Measurements from ENCODE around the gene SYDE2.

DNA sequence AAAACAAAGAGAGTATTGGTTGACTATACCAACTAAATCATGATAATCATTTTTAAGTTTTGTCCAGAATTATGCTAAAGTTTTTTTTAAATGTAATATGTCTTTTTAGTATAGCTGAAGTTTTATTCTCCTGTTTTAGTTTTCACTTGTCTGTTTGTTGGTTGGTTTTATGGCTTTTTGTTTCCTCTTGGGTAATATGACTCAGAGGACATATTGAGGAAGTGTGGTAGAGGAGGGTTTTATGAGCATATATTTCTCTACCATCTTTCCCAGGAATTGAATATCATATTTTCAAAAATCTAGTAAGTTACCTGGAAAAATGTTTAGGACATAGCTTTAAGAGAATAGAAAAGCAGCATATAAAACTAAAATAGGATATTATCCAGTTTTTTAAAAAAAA lies 84.0 kb downstream of the SYDE2 start:
- TF ChIP-seq, protein P1, sequence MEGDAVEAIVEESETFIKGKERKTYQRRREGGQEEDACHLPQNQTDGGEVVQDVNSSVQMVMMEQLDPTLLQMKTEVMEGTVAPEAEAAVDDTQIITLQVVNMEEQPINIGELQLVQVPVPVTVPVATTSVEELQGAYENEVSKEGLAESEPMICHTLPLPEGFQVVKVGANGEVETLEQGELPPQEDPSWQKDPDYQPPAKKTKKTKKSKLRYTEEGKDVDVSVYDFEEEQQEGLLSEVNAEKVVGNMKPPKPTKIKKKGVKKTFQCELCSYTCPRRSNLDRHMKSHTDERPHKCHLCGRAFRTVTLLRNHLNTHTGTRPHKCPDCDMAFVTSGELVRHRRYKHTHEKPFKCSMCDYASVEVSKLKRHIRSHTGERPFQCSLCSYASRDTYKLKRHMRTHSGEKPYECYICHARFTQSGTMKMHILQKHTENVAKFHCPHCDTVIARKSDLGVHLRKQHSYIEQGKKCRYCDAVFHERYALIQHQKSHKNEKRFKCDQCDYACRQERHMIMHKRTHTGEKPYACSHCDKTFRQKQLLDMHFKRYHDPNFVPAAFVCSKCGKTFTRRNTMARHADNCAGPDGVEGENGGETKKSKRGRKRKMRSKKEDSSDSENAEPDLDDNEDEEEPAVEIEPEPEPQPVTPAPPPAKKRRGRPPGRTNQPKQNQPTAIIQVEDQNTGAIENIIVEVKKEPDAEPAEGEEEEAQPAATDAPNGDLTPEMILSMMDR (IDR thresholded peaks at IDR 0.05): no peak
- no peak for TF ChIP-seq EP300 (IDR thresholded peaks at IDR 0.05)
- TF ChIP-seq POLR2A (IDR thresholded peaks at IDR 0.05; ENCODE audit: low read depth): no peak
